Keratinocyte (primary cell): ENCODE results near the gene GRK5. TPM values are rescaled to one million over a fixed set of nuclear protein-coding genes. Genes with fewer than 3 reads are reported as not detected.

Experiments
- DNase-seq: peaks from one replicate; pipeline ENCODE4 v3.0.0-alpha.2; 2011; ENCODE audit warnings: low read depth, missing footprints, low spot score
- FAIRE-seq: peaks from 2 replicates; lab custom pipeline; 2011; peaks lifted over from hg19 to GRCh38; lab: Jason Lieb, UNC
- H2AFZ ChIP-seq: 2 replicates; pipeline ENCODE4 v1.6.0; 2012; ENCODE audit warnings: low read length, control low read depth, inconsistent platforms; ENCODE audit not compliant: control insufficient read depth
- H3K27ac ChIP-seq: 2 replicates; pipeline ENCODE4 v1.5.1; 2011; ENCODE audit warnings: low read length; ENCODE audit not compliant: control insufficient read depth, insufficient read depth
- H3K27me3 ChIP-seq: 3 replicates; pipeline ENCODE4 v1.6.0; 2011; ENCODE audit warnings: low read length; ENCODE audit not compliant: control insufficient read depth, insufficient read depth; ENCODE audit errors: extremely low read depth
- H3K36me3 ChIP-seq, 2 experiments: 2 replicates in 1 of 2; 3 replicates in 1 of 2; pipeline ENCODE4 v1.5.1; 2011; ENCODE audit warnings: low read length in 2 of 2, mild to moderate bottlenecking in 1 of 2; ENCODE audit not compliant: control insufficient read depth in 2 of 2, insufficient read depth in 2 of 2; ENCODE audit errors: extremely low read depth in 1 of 2
- H3K4me1 ChIP-seq: 3 replicates; pipeline ENCODE4 v1.5.1; 2011; ENCODE audit warnings: low read length; ENCODE audit not compliant: control insufficient read depth, insufficient read depth; ENCODE audit errors: extremely low read depth
- H3K4me2 ChIP-seq: 3 replicates; pipeline ENCODE4 v1.6.0; 2011; ENCODE audit warnings: low read depth, low read length; ENCODE audit not compliant: control insufficient read depth, insufficient read depth; ENCODE audit errors: extremely low read depth
- H3K4me3 ChIP-seq, 3 experiments: fragments of 200-600 bp in 1 of 3; sonication (generic) in 1 of 3; 2 replicates in 2 of 3; 3 replicates in 1 of 3; pipeline ENCODE4 v1.5.1; 2011 to 2016; ENCODE audit warnings: low read length in 3 of 3, mild to moderate bottlenecking in 3 of 3, control low read depth in 2 of 3, inconsistent platforms in 1 of 3, low read depth in 1 of 3, mixed read lengths in 1 of 3, mixed run types in 1 of 3, moderate library complexity in 1 of 3; ENCODE audit not compliant: control insufficient read depth in 2 of 3, insufficient read depth in 2 of 3; ENCODE audit errors: extremely low read depth in 1 of 3
- H3K79me2 ChIP-seq: 2 replicates; pipeline ENCODE4 v1.6.0; 2012; ENCODE audit warnings: low read length; ENCODE audit not compliant: control insufficient read depth, insufficient read depth
- H3K9ac ChIP-seq: 3 replicates; pipeline ENCODE4 v1.6.0; 2011; ENCODE audit warnings: low read length; ENCODE audit not compliant: control insufficient read depth, insufficient read depth; ENCODE audit errors: extremely low read depth
- H3K9me1 ChIP-seq: 3 replicates; pipeline ENCODE4 v1.6.0; 2011; ENCODE audit warnings: low read length; ENCODE audit not compliant: control insufficient read depth, insufficient read depth; ENCODE audit errors: extremely low read depth
- H3K9me3 ChIP-seq: 2 replicates; pipeline ENCODE4 v1.5.1; 2012; ENCODE audit warnings: low read depth, low read length; ENCODE audit not compliant: control insufficient read depth
- H4K20me1 ChIP-seq: 3 replicates; pipeline ENCODE4 v1.6.0; 2011; ENCODE audit warnings: low read length; ENCODE audit not compliant: control insufficient read depth, insufficient read depth; ENCODE audit errors: extremely low read depth
- EZH2 ChIP-seq: IDR thresholded peaks from one replicate; pipeline ENCODE4 v1.6.1; 2012; ENCODE audit warnings: inconsistent platforms, mild to moderate bottlenecking, low read length, moderate library complexity
- dilution Hi-C: fragments of 300-500 bp; cut with MboI; formaldehyde crosslinking; loops from one replicate; pipeline ENCODE4 v1.7.0; 2020; ENCODE audit warnings: low sequenced_read_pairs; ENCODE audit not compliant: extremely low pct_ligation_motif_present
- polyA plus RNA-seq, 5 experiments: library from polyadenylated mRNA; depleted of rRNA in 3 of 5; stranded (reverse) in 3 of 5; stranded (forward) in 1 of 5; unstranded in 1 of 5; fragments of >200 nt; gene quantifications; 1 replicate in 1 of 5; 2 replicates in 3 of 5; 3 replicates in 1 of 5; pipeline versions ENCODE4 v1.2.1 to v1.2.3, GENCODE V29; 2011 to 2012; ENCODE audit warnings: missing spikeins in 2 of 5, low read depth in 1 of 5, low replicate concordance in 1 of 5
- TF ChIP-seq, protein P1 (sequence below), 3 experiments: IDR thresholded peaks in 1 of 3; conservative IDR thresholded peaks in 1 of 3; optimal IDR thresholded peaks in 1 of 3; 2 replicates in 2 of 3; 3 replicates in 1 of 3; pipeline versions ENCODE3 to v1.5.1; 2011; ENCODE audit warnings: low read length in 3 of 3, mild to moderate bottlenecking in 3 of 3, moderate library complexity in 2 of 3, control low read depth in 1 of 3, inconsistent platforms in 1 of 3; ENCODE audit not compliant: insufficient read depth in 2 of 3; ENCODE audit errors: extremely low read depth in 1 of 3

GRK5 gene
- polyA plus RNA-seq, 1 donor (not counting 4 experiments of a cell fraction or from before 2014, with no cell fraction given) = 7.6 TPM

DNA sequence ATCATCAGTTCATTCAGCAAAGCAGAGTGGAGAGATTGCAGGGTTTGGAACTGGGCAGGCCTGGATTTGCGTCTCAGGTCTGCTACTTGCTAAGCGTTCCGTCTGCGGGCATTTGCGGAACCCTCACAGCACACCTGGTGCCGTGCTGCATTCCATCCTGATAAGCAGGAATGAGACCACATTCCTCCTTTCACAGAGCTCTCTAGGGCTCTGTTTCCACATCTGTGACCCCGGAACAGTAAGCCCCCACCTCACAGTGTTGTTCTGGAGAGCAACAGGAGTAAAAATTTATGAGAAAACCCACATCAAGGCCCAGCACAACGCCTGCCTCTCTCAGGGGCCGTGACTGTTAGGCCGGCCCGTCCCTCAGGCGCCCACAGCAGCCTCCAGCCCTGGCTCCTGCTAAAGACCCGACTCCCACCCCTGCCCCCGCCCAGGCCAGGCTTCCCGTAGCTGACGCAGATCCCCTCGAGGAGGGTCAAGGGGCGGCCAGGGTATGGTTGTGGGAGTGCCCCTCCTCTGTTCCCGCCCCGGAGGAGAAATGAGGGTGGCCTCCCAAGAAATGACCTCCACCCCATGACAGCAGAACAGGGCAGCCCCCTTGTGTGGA, 206.2 kb downstream of the GRK5 start:
- FAIRE-seq = no peak
- Histone ChIP-seq H3K9me3 (no peaks in the 10 kb centered on the region), H3K79me2 (no peaks in the 10 kb centered on the region), H3K9ac (no peak overlapping the region), H3K9me1 (no peaks in the 10 kb centered on the region), H3K27ac (no peak overlapping the region), H3K36me3 (no peaks in the 10 kb centered on the region), H4K20me1 (no peaks in the 10 kb centered on the region), H3K27me3 (no peaks in the 10 kb centered on the region), H2AFZ (no peak overlapping the region), H3K4me3 (no peak overlapping the region), H3K4me2 (no peak overlapping the region), H3K4me1 (no peaks in the 10 kb centered on the region)
- dilution Hi-C loops = loop anchor here (25.0 kb wide), 1 partner anchor 201 kb away; the partner anchor contains the start of gene GRK5
- TF ChIP-seq, protein P1, sequence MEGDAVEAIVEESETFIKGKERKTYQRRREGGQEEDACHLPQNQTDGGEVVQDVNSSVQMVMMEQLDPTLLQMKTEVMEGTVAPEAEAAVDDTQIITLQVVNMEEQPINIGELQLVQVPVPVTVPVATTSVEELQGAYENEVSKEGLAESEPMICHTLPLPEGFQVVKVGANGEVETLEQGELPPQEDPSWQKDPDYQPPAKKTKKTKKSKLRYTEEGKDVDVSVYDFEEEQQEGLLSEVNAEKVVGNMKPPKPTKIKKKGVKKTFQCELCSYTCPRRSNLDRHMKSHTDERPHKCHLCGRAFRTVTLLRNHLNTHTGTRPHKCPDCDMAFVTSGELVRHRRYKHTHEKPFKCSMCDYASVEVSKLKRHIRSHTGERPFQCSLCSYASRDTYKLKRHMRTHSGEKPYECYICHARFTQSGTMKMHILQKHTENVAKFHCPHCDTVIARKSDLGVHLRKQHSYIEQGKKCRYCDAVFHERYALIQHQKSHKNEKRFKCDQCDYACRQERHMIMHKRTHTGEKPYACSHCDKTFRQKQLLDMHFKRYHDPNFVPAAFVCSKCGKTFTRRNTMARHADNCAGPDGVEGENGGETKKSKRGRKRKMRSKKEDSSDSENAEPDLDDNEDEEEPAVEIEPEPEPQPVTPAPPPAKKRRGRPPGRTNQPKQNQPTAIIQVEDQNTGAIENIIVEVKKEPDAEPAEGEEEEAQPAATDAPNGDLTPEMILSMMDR (optimal IDR thresholded peaks at IDR 0.05 in 1 of 3, IDR thresholded peaks at IDR 0.05 in 1 of 3, conservative IDR thresholded peaks at IDR 0.05 in 1 of 3; ENCODE audit: extremely low read depth in 1 of 3, insufficient read depth in 2 of 3, low read length in 3 of 3) = no peak
- TF ChIP-seq EZH2 = no peak
- DNase-seq = no peak

- Histone ChIP-seq H3K27me3 (no peaks in the 10 kb centered on the region), H4K20me1 (no peaks in the 10 kb centered on the region), H3K4me3 (no peak overlapping the region), H3K9me3 (no peaks in the 10 kb centered on the region), H3K9ac (no peak overlapping the region), H3K9me1 (no peaks in the 10 kb centered on the region), H3K4me2 (no peak overlapping the region), H3K4me1 (no peaks in the 10 kb centered on the region), H3K79me2 (no peaks in the 10 kb centered on the region), H2AFZ (no peak overlapping the region), H3K27ac (no peak overlapping the region), H3K36me3 (no peaks in the 10 kb centered on the region)
- FAIRE-seq = no peak
- no peak for DNase-seq
- dilution Hi-C loops = loop anchor here (25.0 kb wide), 1 partner anchor 202 kb away; the partner anchor contains the start of gene GRK5
- no peak for TF ChIP-seq EZH2
- TF ChIP-seq, protein P1 (optimal IDR thresholded peaks at IDR 0.05 in 1 of 3, IDR thresholded peaks at IDR 0.05 in 1 of 3, conservative IDR thresholded peaks at IDR 0.05 in 1 of 3; ENCODE audit: extremely low read depth in 1 of 3, insufficient read depth in 2 of 3, low read length in 3 of 3) = no peak
Measured at GRCh38 chr10:119414081-119414611, 206.8 kb downstream of the GRK5 start.
